HUES6 (cell line): ENCODE data around the gene ANKRD16.

Experiments used
- H3K27ac ChIP-seq: 2 replicates; pipeline ENCODE4 v1.7.0; 2013; ENCODE audit warnings: low read depth, mild to moderate bottlenecking, low read length, inconsistent platforms
- H3K27me3 ChIP-seq: 2 replicates; pipeline ENCODE4 v1.6.1; 2013; ENCODE audit warnings: low read length; ENCODE audit not compliant: control insufficient read depth, insufficient read depth
- H3K36me3 ChIP-seq: 2 replicates; pipeline ENCODE4 v1.6.1; 2013; ENCODE audit warnings: low read length; ENCODE audit not compliant: control insufficient read depth, insufficient read depth
- H3K4me1 ChIP-seq: 2 replicates; pipeline ENCODE4 v1.6.1; 2013; ENCODE audit warnings: low read length; ENCODE audit not compliant: control insufficient read depth, insufficient read depth
- H3K4me3 ChIP-seq: 2 replicates; pipeline ENCODE4 v1.5.1; 2013; ENCODE audit warnings: low read depth, low read length
- H3K9ac ChIP-seq: one replicate; pipeline ENCODE4 v1.6.1; 2013; ENCODE audit warnings: mild to moderate bottlenecking, low read length
- H3K9me3 ChIP-seq: 2 replicates; pipeline ENCODE4 v1.6.1; 2013; ENCODE audit warnings: low read depth, low read length; ENCODE audit not compliant: control insufficient read depth, insufficient read depth

Gene ANKRD16

GRCh38 chr10:5816170-5816569, 73.5 kb downstream of the ANKRD16 start:
- Histone ChIP-seq H3K9me3 (no peaks in the 10 kb centered on the region), H3K27me3 (no peaks in the 10 kb centered on the region), H3K9ac (no peak overlapping the region), H3K4me1 (peaks cover 8% of the 10 kb centered on the region), H3K27ac (no peak overlapping the region), H3K36me3 (no peaks in the 10 kb centered on the region), H3K4me3 (no peak overlapping the region)

DNA sequence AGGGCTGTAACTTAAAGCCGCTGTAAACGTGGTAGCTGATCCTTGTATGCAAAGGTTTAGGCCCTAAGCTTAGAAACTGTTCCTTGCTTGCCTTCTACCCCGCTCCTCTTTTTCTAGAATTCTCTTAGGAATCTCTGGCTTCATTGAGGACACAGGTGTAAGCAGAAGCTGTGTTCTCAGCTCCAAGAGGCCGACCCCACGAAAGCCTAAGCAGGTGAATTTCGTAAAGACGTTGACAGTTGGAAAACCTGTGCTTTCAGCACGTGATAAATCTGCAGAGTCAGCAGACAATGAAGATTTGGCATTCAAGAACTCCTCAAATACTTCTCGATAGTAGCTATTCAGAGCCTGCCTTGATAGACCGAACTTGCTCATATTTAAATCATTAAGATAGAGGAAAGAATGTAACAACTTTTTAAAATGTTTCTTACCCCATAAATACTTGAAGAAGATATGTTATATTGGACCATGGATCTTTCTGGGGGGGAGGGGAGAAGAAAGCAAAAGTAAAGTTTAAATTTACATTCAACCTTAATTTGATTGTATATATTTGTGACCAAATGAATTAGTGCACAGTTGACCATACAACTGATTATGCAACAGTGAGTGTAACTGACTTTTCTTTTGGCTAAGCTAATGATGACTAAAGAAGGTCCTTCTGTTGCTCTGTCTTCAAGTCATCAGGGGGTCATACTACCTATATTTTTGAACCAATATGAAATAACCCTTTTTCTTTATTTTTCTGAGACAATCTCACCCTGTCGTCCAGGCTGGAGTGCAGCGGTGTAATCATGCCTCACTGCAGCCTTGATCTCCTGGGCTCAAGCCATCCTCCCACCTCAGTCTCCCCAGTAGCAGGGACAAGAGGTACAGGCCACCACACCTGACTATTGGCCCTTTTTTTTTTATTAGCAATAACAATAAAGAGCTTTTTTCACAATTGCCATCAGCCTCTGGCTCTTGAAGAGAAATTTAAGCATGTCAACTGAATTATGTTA, 75.3 kb downstream of the ANKRD16 start:
- Histone ChIP-seq H3K4me3 (peak overlapping the region; percentile 100), H3K27me3 (no peaks in the 10 kb centered on the region), H3K9ac (peak overlapping the region; percentile 97), H3K9me3 (no peaks in the 10 kb centered on the region), H3K4me1 (peaks cover 18% of the 10 kb centered on the region), H3K27ac (peak overlapping the region; percentile 98), H3K36me3 (0 out of 2 replicates have a peak, but pooled peaks cover 3% of the 10 kb centered on the region)

GRCh38 chr10:5813341-5814109, 76.2 kb downstream of the ANKRD16 start, which contains the start of gene GDI2:
TSS of gene GDI2 (minus strand) at chr10:5813434. CDS start at chr10:5813258, 176 bp downstream.
- peak within 1 kb of the TSS; percentile 100 for H3K4me3 ChIP-seq
- H3K9me3 ChIP-seq = no peaks in the 10 kb centered on the region

GRCh38 chr10:5813091-5813340, 76.7 kb downstream of the ANKRD16 start:
- Histone ChIP-seq H3K9me3 (no peaks in the 10 kb centered on the region), H3K27me3 (no peaks in the 10 kb centered on the region), H3K4me3 (peak overlapping the region; percentile 100), H3K4me1 (peaks cover 18% of the 10 kb centered on the region), H3K9ac (peak overlapping the region; percentile 98), H3K27ac (peak overlapping the region; percentile 98), H3K36me3 (peaks cover 8% of the 10 kb centered on the region; the same call in 1 of the 2 replicates)

More at GRCh38 chr10:5813341-5814109, 76.2 kb downstream of the ANKRD16 start, which contains the start of gene GDI2:
- Histone ChIP-seq H3K4me1 (peaks cover 18% of the 10 kb centered on the region), H3K36me3 (0 out of 2 replicates have a peak, but pooled peaks cover 4% of the 10 kb centered on the region), H3K27me3 (no peaks in the 10 kb centered on the region), H3K9ac (peak within 1 kb of the TSS; percentile 98), H3K27ac (peak within 1 kb of the TSS; percentile 98)

DNA sequence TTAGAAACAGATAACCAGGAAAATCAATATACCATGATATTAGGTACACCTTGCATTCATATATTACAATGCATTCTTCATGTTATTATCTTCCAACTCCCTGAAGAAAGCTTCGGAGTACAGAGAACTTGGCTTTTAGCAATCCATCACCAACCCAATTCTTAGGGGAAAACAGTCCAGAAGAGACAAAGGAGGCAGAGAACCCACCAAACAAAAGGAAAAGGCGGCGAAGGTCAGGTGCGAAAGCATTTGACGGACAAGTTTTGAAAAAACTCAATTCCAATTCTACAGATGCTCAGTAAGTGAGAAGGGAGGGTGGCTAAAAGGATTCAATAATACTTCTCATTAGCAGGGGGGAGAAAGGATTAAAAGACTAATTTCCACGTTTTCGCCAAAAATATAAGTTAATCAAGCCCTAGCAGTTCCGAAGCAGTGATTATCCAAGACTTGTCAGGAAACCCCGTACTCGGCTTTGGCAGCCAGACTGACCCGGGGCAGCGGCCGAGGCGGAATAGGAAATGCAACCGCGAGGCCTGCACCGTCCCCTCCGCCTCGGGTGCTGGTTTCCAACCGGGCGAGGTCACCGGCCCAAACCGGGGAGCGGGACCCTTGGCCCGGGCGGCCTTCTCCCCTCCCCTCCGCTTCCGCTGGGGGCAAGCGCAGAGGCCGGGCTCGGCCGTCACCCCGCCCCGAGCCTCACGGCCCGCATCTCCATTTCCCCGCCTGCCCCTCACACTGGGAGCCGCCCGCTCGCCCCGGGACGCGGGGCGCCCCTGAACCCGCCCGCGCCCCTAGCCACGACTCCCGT, 77.2 kb downstream of the ANKRD16 start:
- Histone ChIP-seq H3K9ac (peak overlapping the region; percentile 98), H3K36me3 (peaks cover 13% of the 10 kb centered on the region; the same call in 1 of the 2 replicates), H3K9me3 (no peaks in the 10 kb centered on the region), H3K4me1 (peaks cover 18% of the 10 kb centered on the region), H3K4me3 (peak overlapping the region; percentile 100), H3K27me3 (no peaks in the 10 kb centered on the region), H3K27ac (peak overlapping the region; percentile 98)
